Ovary (tissue), 3 donors: ENCODE measurements around the gene CHKB.

Source experiments
- POLR2A ChIP-seq: fragments of 450-650 bp; IDR thresholded peaks from one replicate; pipeline ENCODE4 v1.6.1; 2017; ENCODE audit warnings: antibody characterized with exemption, mild to moderate bottlenecking, moderate library complexity
- TF ChIP-seq, protein P1 (sequence below), 3 donors: fragments of 450-650 bp in 2 of 3; fragments of 200-600 bp in 1 of 3; IDR thresholded peaks; one replicate each; pipeline versions ENCODE4 v1.5.1 to v1.8.0; 2016 to 2022; ENCODE audit warnings: antibody characterized with exemption in 3 of 3, mild to moderate bottlenecking in 1 of 3
- donor health status: DM: no; HTN: no; CAD: no.

DNA sequence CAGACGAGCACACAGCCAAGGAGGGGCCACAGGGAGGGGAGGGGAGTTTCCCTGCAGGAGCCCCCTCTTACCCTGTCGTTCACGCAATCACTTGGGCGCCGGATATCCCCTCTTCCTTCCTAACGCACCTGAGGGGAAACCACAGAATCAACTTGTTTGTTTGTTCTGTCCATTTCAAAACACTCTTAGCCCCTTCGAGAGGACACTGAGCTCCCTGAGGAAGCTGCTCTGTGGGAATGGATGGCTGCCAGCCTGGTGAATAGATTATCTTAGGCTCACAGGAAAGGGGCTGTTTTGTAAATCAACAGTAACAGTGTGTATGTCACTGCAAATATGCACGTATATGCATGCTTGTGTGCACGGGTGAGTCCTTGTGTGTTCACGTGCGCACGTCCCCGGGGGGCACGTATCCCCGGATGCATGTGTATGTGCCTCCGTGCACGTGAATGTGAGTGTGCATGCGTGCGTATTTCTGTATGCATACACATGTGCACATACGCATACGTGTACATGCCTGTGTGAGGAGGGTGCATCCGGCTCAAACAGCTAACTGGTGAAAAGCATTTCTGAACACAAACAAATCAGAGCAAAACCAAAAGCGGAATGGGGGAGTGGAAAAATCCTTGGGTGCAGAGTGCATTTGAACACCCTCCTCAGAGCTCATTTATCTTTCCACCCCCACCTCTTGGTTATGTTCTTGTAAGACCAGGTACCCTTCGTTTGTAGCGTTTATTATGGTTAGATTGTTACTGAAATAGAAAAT is 38.1 kb upstream of the CHKB start:
- TF ChIP-seq, protein P1, sequence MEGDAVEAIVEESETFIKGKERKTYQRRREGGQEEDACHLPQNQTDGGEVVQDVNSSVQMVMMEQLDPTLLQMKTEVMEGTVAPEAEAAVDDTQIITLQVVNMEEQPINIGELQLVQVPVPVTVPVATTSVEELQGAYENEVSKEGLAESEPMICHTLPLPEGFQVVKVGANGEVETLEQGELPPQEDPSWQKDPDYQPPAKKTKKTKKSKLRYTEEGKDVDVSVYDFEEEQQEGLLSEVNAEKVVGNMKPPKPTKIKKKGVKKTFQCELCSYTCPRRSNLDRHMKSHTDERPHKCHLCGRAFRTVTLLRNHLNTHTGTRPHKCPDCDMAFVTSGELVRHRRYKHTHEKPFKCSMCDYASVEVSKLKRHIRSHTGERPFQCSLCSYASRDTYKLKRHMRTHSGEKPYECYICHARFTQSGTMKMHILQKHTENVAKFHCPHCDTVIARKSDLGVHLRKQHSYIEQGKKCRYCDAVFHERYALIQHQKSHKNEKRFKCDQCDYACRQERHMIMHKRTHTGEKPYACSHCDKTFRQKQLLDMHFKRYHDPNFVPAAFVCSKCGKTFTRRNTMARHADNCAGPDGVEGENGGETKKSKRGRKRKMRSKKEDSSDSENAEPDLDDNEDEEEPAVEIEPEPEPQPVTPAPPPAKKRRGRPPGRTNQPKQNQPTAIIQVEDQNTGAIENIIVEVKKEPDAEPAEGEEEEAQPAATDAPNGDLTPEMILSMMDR (IDR thresholded peaks at IDR 0.05): no peak
- TF ChIP-seq POLR2A: no peak
